Gastrocnemius medialis (tissue), 4 donors: Measurements from ENCODE around the gene CHST13.

Experiments used
- POLR2A ChIP-seq, 2 donors: fragments of 450-650 bp; IDR thresholded peaks; one replicate each; pipeline ENCODE4 v1.6.1; 2017; ENCODE audit warnings: antibody characterized with exemption in 2 of 2, mild to moderate bottlenecking in 2 of 2, moderate library complexity in 2 of 2
- TF ChIP-seq, protein P1 (sequence below), 5 experiments: fragments of 450-650 bp in 3 of 5; fragments of 200-600 bp in 2 of 5; sonication (generic) in 2 of 5; IDR thresholded peaks in 4 of 5; conservative IDR thresholded peaks in 1 of 5; 1 replicate in 4 of 5; 2 replicates in 1 of 5; pipeline ENCODE4 v1.5.1; 2016 to 2019; ENCODE audit warnings: antibody characterized with exemption in 5 of 5, mild to moderate bottlenecking in 3 of 5, moderate library complexity in 3 of 5

DNA sequence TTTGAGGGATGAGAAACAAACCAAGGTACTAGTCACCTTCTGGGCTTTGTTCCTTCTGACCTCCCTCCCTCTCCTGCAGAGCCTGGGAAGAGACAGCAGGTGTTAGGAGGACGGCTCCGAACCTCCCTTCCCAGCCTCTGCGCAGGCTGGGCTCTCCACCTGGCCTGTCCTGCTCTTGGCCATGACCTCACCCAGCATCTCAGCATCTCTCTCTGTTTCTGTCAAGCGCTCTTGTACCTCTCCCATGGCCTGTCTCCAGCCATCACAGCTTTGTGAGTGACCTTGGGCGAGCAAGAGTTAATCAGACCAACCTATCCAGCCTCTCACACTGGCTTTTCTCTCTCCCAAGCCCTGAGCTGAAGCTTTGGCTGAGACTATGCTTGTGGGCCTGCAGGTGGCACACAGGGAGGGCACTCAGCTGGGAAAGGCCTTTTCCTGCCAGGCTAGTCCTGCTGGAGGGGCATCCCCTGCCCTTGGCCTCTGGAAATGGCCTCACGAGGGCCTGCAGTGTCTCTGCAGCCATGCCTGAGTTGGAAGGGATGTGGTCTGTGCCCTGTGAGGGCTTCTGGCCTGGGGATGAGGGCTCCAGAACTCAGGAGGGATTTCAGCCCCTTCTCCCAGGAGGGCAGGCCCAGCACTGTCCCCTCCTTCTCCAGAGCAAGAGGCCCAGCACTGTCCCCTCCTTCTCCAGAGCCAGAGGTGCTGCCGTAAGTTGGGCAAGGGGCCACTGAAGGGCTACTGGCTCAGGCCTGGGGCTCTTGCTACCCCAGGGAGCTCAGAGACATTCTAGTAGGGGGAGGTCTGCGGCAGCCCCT is 2.1 kb downstream of the CHST13 start:
- TF ChIP-seq, protein P1, sequence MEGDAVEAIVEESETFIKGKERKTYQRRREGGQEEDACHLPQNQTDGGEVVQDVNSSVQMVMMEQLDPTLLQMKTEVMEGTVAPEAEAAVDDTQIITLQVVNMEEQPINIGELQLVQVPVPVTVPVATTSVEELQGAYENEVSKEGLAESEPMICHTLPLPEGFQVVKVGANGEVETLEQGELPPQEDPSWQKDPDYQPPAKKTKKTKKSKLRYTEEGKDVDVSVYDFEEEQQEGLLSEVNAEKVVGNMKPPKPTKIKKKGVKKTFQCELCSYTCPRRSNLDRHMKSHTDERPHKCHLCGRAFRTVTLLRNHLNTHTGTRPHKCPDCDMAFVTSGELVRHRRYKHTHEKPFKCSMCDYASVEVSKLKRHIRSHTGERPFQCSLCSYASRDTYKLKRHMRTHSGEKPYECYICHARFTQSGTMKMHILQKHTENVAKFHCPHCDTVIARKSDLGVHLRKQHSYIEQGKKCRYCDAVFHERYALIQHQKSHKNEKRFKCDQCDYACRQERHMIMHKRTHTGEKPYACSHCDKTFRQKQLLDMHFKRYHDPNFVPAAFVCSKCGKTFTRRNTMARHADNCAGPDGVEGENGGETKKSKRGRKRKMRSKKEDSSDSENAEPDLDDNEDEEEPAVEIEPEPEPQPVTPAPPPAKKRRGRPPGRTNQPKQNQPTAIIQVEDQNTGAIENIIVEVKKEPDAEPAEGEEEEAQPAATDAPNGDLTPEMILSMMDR (IDR thresholded peaks at IDR 0.05 in 4 of 5, conservative IDR thresholded peaks at IDR 0.05 in 1 of 5) = no peak
- no peak for TF ChIP-seq POLR2A (IDR thresholded peaks at IDR 0.05)
